IMR-90 (cell line): ENCODE measurements around the gene ZNF618. TPM values are rescaled to one million over a fixed set of nuclear protein-coding genes. Genes with fewer than 3 reads are reported as not detected.

ENCODE experiments used
- ATAC-seq: fragments of 200-7000 bp; cut with Tn5 transposase; 2 replicates; pipeline ENCODE4 v1.9.1; 2020; ENCODE audit warnings: low read depth, mild to moderate bottlenecking, moderate library complexity
- BruUV-seq: library from RNA; stranded (reverse); fragments of 400-500 nt; replicated peaks from 2 replicates; lab custom pipeline; 2021; lab: Mats Ljungman, UMichigan
- CTCF ChIA-PET: fragments of 300-600 bp; formaldehyde crosslinking; extraction: SDS; loops from one replicate; lab custom pipeline; 2021; ENCODE audit warnings: antibody characterized with exemption; lab: Yijun Ruan, JAX
- POLR2A ChIA-PET: fragments of 300-600 bp; sonication (Branson Sonifier 250); formaldehyde crosslinking; loops from one replicate; lab custom pipeline; 2022; ENCODE audit warnings: antibody characterized with exemption; ENCODE audit not compliant: unreplicated experiment; lab: Charles Lee
- DNase-seq: peaks from one replicate; pipeline ENCODE4 v3.0.0; 2013
- H2AFZ ChIP-seq: replicated peaks from 2 replicates; pipeline ENCODE3; 2013; ENCODE audit warnings: low read length, mild to moderate bottlenecking; ENCODE audit not compliant: poor library complexity
- H2AK5ac ChIP-seq: 2 replicates; pipeline ENCODE4 v1.6.1; 2013; ENCODE audit warnings: low read depth, low read length, inconsistent platforms
- H2AK9ac ChIP-seq: replicated peaks from 2 replicates; pipeline ENCODE3; 2013; ENCODE audit warnings: mild to moderate bottlenecking, low read depth, low read length, moderate library complexity; ENCODE audit not compliant: poor library complexity
- H2BK120ac ChIP-seq: 2 replicates; pipeline ENCODE4 v1.6.1; 2013; ENCODE audit warnings: low read depth, low read length, inconsistent platforms
- H2BK15ac ChIP-seq: 3 replicates; pipeline ENCODE4 v1.6.1; 2013; ENCODE audit warnings: low read depth, low read length, inconsistent platforms
- H2BK20ac ChIP-seq: 2 replicates; pipeline ENCODE4 v1.6.1; 2013; ENCODE audit warnings: low read depth, mild to moderate bottlenecking, inconsistent platforms, low read length, moderate library complexity
- H2BK5ac ChIP-seq: 2 replicates; pipeline ENCODE4 v1.6.1; 2013; ENCODE audit warnings: mild to moderate bottlenecking, low read depth, low read length, inconsistent platforms; ENCODE audit not compliant: poor library complexity, severe bottlenecking
- H3K14ac ChIP-seq: replicated peaks from 2 replicates; pipeline ENCODE4 v1.6.1; 2013; ENCODE audit warnings: low read depth, low read length, inconsistent platforms
- H3K18ac ChIP-seq: 2 replicates; pipeline ENCODE4 v1.6.1; 2013; ENCODE audit warnings: low read depth, low read length, control low read depth
- H3K23ac ChIP-seq: 2 replicates; pipeline ENCODE4 v1.6.1; 2013; ENCODE audit warnings: low read depth, low read length, inconsistent platforms
- H3K27ac ChIP-seq: 2 replicates; pipeline ENCODE4 v1.5.1; 2013; ENCODE audit warnings: mild to moderate bottlenecking, control low read depth, low read length; ENCODE audit not compliant: insufficient read depth
- H3K27me3 ChIP-seq: 2 replicates; pipeline ENCODE4 v1.6.1; 2013; ENCODE audit warnings: low read length; ENCODE audit not compliant: control insufficient read depth, insufficient read depth
- H3K36me3 ChIP-seq: 2 replicates; pipeline ENCODE4 v1.6.1; 2013; ENCODE audit warnings: low read length, mixed read lengths; ENCODE audit not compliant: control insufficient read depth, insufficient read depth
- H3K4ac ChIP-seq: 2 replicates; pipeline ENCODE4 v1.6.1; 2013; ENCODE audit warnings: low read depth, low read length, inconsistent platforms
- H3K4me1 ChIP-seq: 2 replicates; pipeline ENCODE4 v1.6.1; 2013; ENCODE audit warnings: low read length, mixed read lengths; ENCODE audit not compliant: control insufficient read depth, insufficient read depth
- H3K4me2 ChIP-seq: 2 replicates; pipeline ENCODE4 v1.6.1; 2013; ENCODE audit warnings: low read depth, mild to moderate bottlenecking, control low read depth, low read length, moderate library complexity
- H3K4me3 ChIP-seq: 2 replicates; pipeline ENCODE4 v1.5.1; 2013; ENCODE audit warnings: low read depth, mild to moderate bottlenecking, control low read depth, low read length, moderate library complexity; ENCODE audit not compliant: insufficient read depth
- H3K56ac ChIP-seq: 2 replicates; pipeline ENCODE4 v1.6.1; 2013; ENCODE audit warnings: low read length, inconsistent platforms; ENCODE audit not compliant: insufficient read depth; ENCODE audit errors: extremely low read depth
- H3K79me1 ChIP-seq, 2 experiments: 2 replicates each; pipeline ENCODE4 v1.6.1; 2013; ENCODE audit warnings: low read length in 2 of 2, inconsistent platforms in 1 of 2, low read depth in 1 of 2
- H3K9ac ChIP-seq: 2 replicates; pipeline ENCODE4 v1.6.1; 2013; ENCODE audit warnings: low read depth, low read length, control low read depth
- H3K9me1 ChIP-seq: 2 replicates; pipeline ENCODE4 v1.6.1; 2013; ENCODE audit warnings: low read length, inconsistent platforms; ENCODE audit not compliant: insufficient read depth
- H3K9me3 ChIP-seq: 2 replicates; pipeline ENCODE4 v1.6.1; 2013; ENCODE audit warnings: low read length; ENCODE audit not compliant: control insufficient read depth, insufficient read depth
- H4K20me1 ChIP-seq: 2 replicates; pipeline ENCODE4 v1.6.1; 2013; ENCODE audit warnings: low read length, inconsistent platforms; ENCODE audit not compliant: insufficient read depth
- H4K5ac ChIP-seq: 2 replicates; pipeline ENCODE4 v1.6.1; 2013; ENCODE audit warnings: mild to moderate bottlenecking, low read depth, low read length, control low read depth
- H4K8ac ChIP-seq, 2 experiments: 2 replicates each; pipeline ENCODE4 v1.6.1; 2013; ENCODE audit warnings: low read depth in 2 of 2, low read length in 2 of 2, control low read depth in 1 of 2, inconsistent platforms in 1 of 2
- H4K91ac ChIP-seq: 2 replicates; pipeline ENCODE4 v1.6.1; 2013; ENCODE audit warnings: low read depth, low read length, inconsistent platforms; ENCODE audit not compliant: insufficient read depth
- BHLHE40 ChIP-seq: fragments of 150-350 bp; IDR thresholded peaks from 2 replicates; pipeline ENCODE4 v1.6.1; 2016; ENCODE audit warnings: mild to moderate bottlenecking, low read depth, low read length
- CEBPB ChIP-seq: IDR thresholded peaks from 2 replicates; pipeline ENCODE4 v1.6.1; 2012; ENCODE audit warnings: low read depth, low read length, improper control_type of control experiment
- CHD1 ChIP-seq: IDR thresholded peaks from 2 replicates; pipeline ENCODE4 v1.6.1; 2012; ENCODE audit warnings: low read depth, low read length, improper control_type of control experiment
- CTCF ChIP-seq: conservative IDR thresholded peaks from 2 replicates; pipeline ENCODE4 v1.5.1; 2012; ENCODE audit warnings: mild to moderate bottlenecking, low read depth, low read length, improper control_type of control experiment
- ELK1 ChIP-seq: fragments of 150-350 bp; IDR thresholded peaks from 2 replicates; pipeline ENCODE4 v1.6.1; 2016; ENCODE audit warnings: low read depth, mild to moderate bottlenecking, low read length, moderate library complexity, borderline replicate concordance
- FOS ChIP-seq: fragments of 150-350 bp; IDR thresholded peaks from 2 replicates; pipeline ENCODE4 v1.6.1; 2016; ENCODE audit warnings: low read depth, low read length
- MAFK ChIP-seq: IDR thresholded peaks from 2 replicates; pipeline ENCODE4 v1.6.1; 2012; ENCODE audit warnings: low read depth, low read length, improper control_type of control experiment
- MAZ ChIP-seq: IDR thresholded peaks from 2 replicates; pipeline ENCODE4 v1.6.1; 2012; ENCODE audit warnings: low read depth, mild to moderate bottlenecking, low read length, improper control_type of control experiment, moderate library complexity, borderline replicate concordance
- MXI1 ChIP-seq: IDR thresholded peaks from 2 replicates; pipeline ENCODE4 v1.6.1; 2012; ENCODE audit warnings: low read depth, mild to moderate bottlenecking, low read length, moderate library complexity, borderline replicate concordance
- NFE2L2 ChIP-seq: fragments of 150-350 bp; IDR thresholded peaks from 2 replicates; pipeline ENCODE4 v1.6.1; 2016; ENCODE audit warnings: low read depth, mild to moderate bottlenecking, low read length
- POLR2A ChIP-seq: IDR thresholded peaks from 2 replicates; pipeline ENCODE4 v1.6.1; 2012; ENCODE audit warnings: mild to moderate bottlenecking, low read depth, low read length
- RAD21 ChIP-seq: IDR thresholded peaks from 2 replicates; pipeline ENCODE4 v1.6.1; 2012; ENCODE audit warnings: low read length, improper control_type of control experiment
- RCOR1 ChIP-seq: IDR thresholded peaks from 2 replicates; pipeline ENCODE4 v1.6.1; 2012; ENCODE audit warnings: mild to moderate bottlenecking, low read length, improper control_type of control experiment; ENCODE audit not compliant: insufficient replicate concordance
- RFX5 ChIP-seq: IDR thresholded peaks from 2 replicates; pipeline ENCODE4 v1.8.0; 2012; ENCODE audit warnings: low read depth, mild to moderate bottlenecking, low read length, moderate library complexity
- SMC3 ChIP-seq: fragments of 150-350 bp; IDR thresholded peaks from 2 replicates; pipeline ENCODE4 v1.6.1; 2016; ENCODE audit warnings: low read depth, mild to moderate bottlenecking, antibody characterized with exemption, low read length, moderate library complexity
- USF2 ChIP-seq: fragments of 150-350 bp; IDR thresholded peaks from 2 replicates; pipeline ENCODE4 v1.6.1; 2017; ENCODE audit warnings: mild to moderate bottlenecking, antibody characterized with exemption, low read length, low read depth
- WGBS, 2 experiments: methylation state at CpG; one replicate each; pipeline versions ENCODE4 v1.1.5 to v1.1.7; 2013; ENCODE audit warnings: missing lambda C conversion rate in 2 of 2; ENCODE audit not compliant: insufficient read length in 1 of 2; ENCODE audit errors: extremely low coverage in 2 of 2; 5-methylcytosine and 5-hydroxymethylcytosine counted together
- dilution Hi-C: fragments of 300-500 bp; cut with HindIII; formaldehyde crosslinking; loops from one replicate; pipeline ENCODE4 v1.14.3; 2018; ENCODE audit warnings: low sequenced_read_pairs; ENCODE audit not compliant: unreplicated experiment
- in situ Hi-C: fragments of 300-500 bp; cut with MboI; formaldehyde crosslinking; loops from 3 replicates; pipeline ENCODE4 v1.14.3; 2019; ENCODE audit warnings: low sequenced_read_pairs, inconsistent platforms, mixed read lengths
- intact Hi-C: fragments of 100-400 bp; cut with micrococcal nuclease; formaldehyde crosslinking; loops from 2 replicates; pipeline ENCODE4 v1.10.0; 2022
- polyA plus RNA-seq, 3 experiments: library from polyadenylated mRNA; depleted of rRNA; stranded (reverse); fragments of >200 nt; gene quantifications; 2 replicates each; pipeline ENCODE4 v1.2.3, GENCODE V29; 2012; ENCODE audit warnings: low replicate concordance in 1 of 3
- total RNA-seq: library from RNA; depleted of rRNA; stranded (reverse); fragments of >200 nt; gene quantifications from 2 replicates; pipeline ENCODE4 v1.2.3, GENCODE V29; 2012

The ZNF618 gene
- total and polyA plus RNA-seq, 2 of the 4 experiments (the other 2 are of a cell fraction) = 8.2 to 9.4 TPM

GRCh38 chr9:114034661-114035062 lies 158.6 kb downstream of the ZNF618 start:
- Histone ChIP-seq H4K5ac (no peak overlapping the region), H3K4me2 (no peak overlapping the region), H3K18ac (no peak overlapping the region), H4K91ac (no peak overlapping the region), H3K4me3 (no peak overlapping the region), H4K8ac (no peak overlapping the region), H3K36me3 (peaks cover 63% of the 10 kb centered on the region), H2BK120ac (no peak overlapping the region), H4K20me1 (no peaks in the 10 kb centered on the region; the same call in 1 of the 2 replicates), H2BK15ac (no peak overlapping the region), H3K56ac (no peak overlapping the region), H3K4ac (no peak overlapping the region), H3K27ac (no peak overlapping the region), H3K14ac (no peak overlapping the region), H3K79me1 (no peaks in the 10 kb centered on the region; a peak in 1 of 4 replicates), H3K27me3 (no peaks in the 10 kb centered on the region), H3K9ac (no peak overlapping the region), H2AK5ac (no peak overlapping the region), H3K9me3 (no peaks in the 10 kb centered on the region), H2AFZ (no peak overlapping the region), H3K4me1 (no peaks in the 10 kb centered on the region), H2BK20ac (no peak overlapping the region), H2BK5ac (no peak overlapping the region), H2AK9ac (no peak overlapping the region), H3K23ac (no peak overlapping the region), H3K9me1 (0 out of 2 replicates have a peak, but pooled peaks cover 2% of the 10 kb centered on the region)
- no TSS peak for BruUV-seq
- ATAC-seq (no peak), DNase-seq (no peak)
- CTCF ChIA-PET = no interaction called here
- in situ Hi-C loops (no loop called here), dilution Hi-C loops (no loop called here), intact Hi-C loops (loop anchor here (5.0 kb wide), 1 partner anchor 352 kb away; no protein-coding TSS in a partner anchor)
- WGBS, 2 experiments = 80% methylated on average over 1 of the region's 4 CpGs; no CpG with 5 or more reads in 1 of the 2 experiments
- TF ChIP-seq CHD1 (no peak), ELK1 (no peak), POLR2A (no peak), RAD21 (no peak), FOS (no peak), MXI1 (no peak), MAZ (no peak), CTCF (no peak), SMC3 (no peak), BHLHE40 (no peak), RCOR1 (no peak), USF2 (no peak), RFX5 (no peak), NFE2L2 (no peak), CEBPB (no peak), MAFK (no peak)
- POLR2A ChIA-PET = no interaction called here
